ENCODE measurements around the gene AGMAT. TPM values are rescaled to one million over a fixed set of nuclear protein-coding genes. Genes with fewer than 3 reads are reported as not detected.

Gene AGMAT
- total and polyA plus RNA-seq, 2 of the 13 experiments (the other 11 are each of a cell fraction or from before 2014, with no cell fraction given), result 59.1 to 174 TPM

GRCh38 chr1:15584489-15585363 is at the start of gene AGMAT (continued):
- peak; percentile 52; the same call in 1 of the 2 replicates for TF ChIP-seq ZNF629 (CRISPR knock-in tag; conservative IDR thresholded peaks at IDR 0.05)
- TF ChIP-seq TFE3 (CRISPR knock-in tag; IDR thresholded peaks at IDR 0.05), result peak; percentile 78
- peak; percentile 36; the same call in 1 of the 2 replicates for TF ChIP-seq MXD4 (CRISPR knock-in tag; IDR thresholded peaks at IDR 0.05)
- no peak for TF ChIP-seq MBD4 (IDR thresholded peaks at IDR 0.05; ENCODE audit: borderline replicate concordance, low read length)
- TF ChIP-seq ARID2 (CRISPR knock-in tag; IDR thresholded peaks at IDR 0.05; ENCODE audit: borderline replicate concordance), result 0 out of 2 replicates have a peak, but pooled peaks have one; percentile 26
- TF ChIP-seq BHLHE40 (IDR thresholded peaks at IDR 0.05; ENCODE audit: low read length), result peak; percentile 85
- TF ChIP-seq TRIM22 (IDR thresholded peaks at IDR 0.05), result no peak
- TF ChIP-seq HOXA3 (CRISPR knock-in tag; IDR thresholded peaks at IDR 0.05), result peak; percentile 89
- TF ChIP-seq KLF13 (CRISPR knock-in tag; IDR thresholded peaks at IDR 0.05), result no peak
- TF ChIP-seq PCBP2 (optimal IDR thresholded peaks at IDR 0.05; ENCODE audit: low read depth, low read length, poor library complexity, severe bottlenecking), result no peak
- peak; percentile 31; the same call in 1 of the 2 replicates for TF ChIP-seq CEBPG (CRISPR knock-in tag; IDR thresholded peaks at IDR 0.05)
- TF ChIP-seq SKI (IDR thresholded peaks at IDR 0.05; ENCODE audit: partially characterized antibody), result peak; percentile 94
- TF ChIP-seq ZNF274 (CRISPR knock-in tag; IDR thresholded peaks at IDR 0.05), result peak; percentile 83; the same call in 1 of the 2 replicates
- no peak for TF ChIP-seq XBP1 (CRISPR knock-in tag; IDR thresholded peaks at IDR 0.05)
- peak; percentile 93; the same call in 1 of the 2 replicates for TF ChIP-seq MIER3 (CRISPR knock-in tag; IDR thresholded peaks at IDR 0.05; ENCODE audit: borderline replicate concordance)
- TF ChIP-seq ATRX (CRISPR knock-in tag; IDR thresholded peaks at IDR 0.05; ENCODE audit: borderline replicate concordance), result no peak
- TF ChIP-seq ZSCAN5A (CRISPR knock-in tag; IDR thresholded peaks at IDR 0.05; ENCODE audit: borderline replicate concordance), result 0 out of 2 replicates have a peak, but pooled peaks have one; percentile 18
- TF ChIP-seq HNF4G (IDR thresholded peaks at IDR 0.05; ENCODE audit: borderline replicate concordance, low read depth, low read length), result peak; percentile 99
- peak; percentile 100 for TF ChIP-seq HNF4G (CRISPR knock-in tag; IDR thresholded peaks at IDR 0.05; ENCODE audit: borderline replicate concordance, low read depth)
- no peak for TF ChIP-seq SMAD3 (CRISPR knock-in tag; IDR thresholded peaks at IDR 0.05)
- TF ChIP-seq IKZF5 (CRISPR knock-in tag; IDR thresholded peaks at IDR 0.05), result no peak; the same call in none of the 2 replicates
